ENCODE measurements around the gene MAGED1.

GRCh38 chrX:51931566-51932150, 38.2 kb downstream of the MAGED1 start:
- no peak for TF ChIP-seq POLR2A (IDR thresholded peaks at IDR 0.05)
- TF ChIP-seq CTCF (IDR thresholded peaks at IDR 0.05) = no peak
